ENCODE measurements around the gene HDHD3.
A peak's percentile ranks its signal among the peaks of the same experiment; 100 is the strongest.
"Not testable (repeated sequence)": the region's sequence is repeated elsewhere in the genome, so short reads cannot be mapped to it uniquely, and the experiment has no call there.

The HDHD3 gene

GRCh38 chr9:113365652-113366051, 11.1 kb downstream of the HDHD3 start:
- not testable (repeated sequence) for DNase-seq (ENCODE audit: low read depth, low spot score)

GRCh38 chr9:113364951-113365350, 11.8 kb downstream of the HDHD3 start:
- no peak for DNase-seq (ENCODE audit: low read depth, low spot score)

- no peak for DNase-seq (ENCODE audit: low read depth, low spot score)
Observed at GRCh38 chr9:113363336-113363735, 13.4 kb downstream of the HDHD3 start.

- DNase-seq (ENCODE audit: low read depth, low spot score): no peak
Observed at GRCh38 chr9:113361304-113362018, 15.3 kb downstream of the HDHD3 start.

GRCh38 chr9:113360242-113360842, 16.4 kb downstream of the HDHD3 start:
- no peak for DNase-seq (ENCODE audit: low read depth, low spot score)

GRCh38 chr9:113359385-113359784, 17.4 kb downstream of the HDHD3 start:
- no peak for DNase-seq (ENCODE audit: low read depth, low spot score)

GRCh38 chr9:113356686-113357292, 20.0 kb downstream of the HDHD3 start:
- no peak for DNase-seq (ENCODE audit: low read depth, low spot score)

GRCh38 chr9:113355040-113355596, 21.7 kb downstream of the HDHD3 start:
- no peak for DNase-seq (ENCODE audit: low read depth, low spot score)

- no peak for DNase-seq (ENCODE audit: low read depth, low spot score)
Observed at GRCh38 chr9:113352411-113352810, 24.4 kb downstream of the HDHD3 start.

GRCh38 chr9:113352006-113352405, 24.8 kb downstream of the HDHD3 start:
- no peak for DNase-seq (ENCODE audit: low read depth, low spot score)

- peak; percentile 48 for DNase-seq (ENCODE audit: low read depth, low spot score)
Observed at GRCh38 chr9:113350937-113351336, 25.8 kb downstream of the HDHD3 start.

- peak; percentile 59 for DNase-seq (ENCODE audit: low read depth, low spot score)
Observed at GRCh38 chr9:113350107-113350661, 26.6 kb downstream of the HDHD3 start.

- DNase-seq (ENCODE audit: low read depth, low spot score): peak; percentile 43
Observed at GRCh38 chr9:113349445-113350094, 27.2 kb downstream of the HDHD3 start, which contains the start of gene BSPRY. Gene BSPRY, plus strand, starts transcription at chr9:113349541. Its CDS starts 39 bp downstream, at chr9:113349580.

GRCh38 chr9:113349066-113349444, 27.7 kb downstream of the HDHD3 start:
- peak; percentile 26 for DNase-seq (ENCODE audit: low read depth, low spot score)

GRCh38 chr9:113348437-113348836, 28.3 kb downstream of the HDHD3 start:
- DNase-seq (ENCODE audit: low read depth, low spot score): no peak

GRCh38 chr9:113345671-113346070, 31.1 kb downstream of the HDHD3 start:
- no peak for DNase-seq (ENCODE audit: low read depth, low spot score)

GRCh38 chr9:113345190-113345589, 31.6 kb downstream of the HDHD3 start:
- no peak for DNase-seq (ENCODE audit: low read depth, low spot score)

GRCh38 chr9:113343732-113344231, 33.0 kb downstream of the HDHD3 start:
- no peak for DNase-seq (ENCODE audit: low read depth, low spot score)

- no peak for DNase-seq (ENCODE audit: low read depth, low spot score)
Observed at GRCh38 chr9:113341712-113342410, 34.9 kb downstream of the HDHD3 start.

GRCh38 chr9:113340011-113340699, 36.6 kb downstream of the HDHD3 start, which contains the start of gene WDR31:
Gene WDR31, minus strand, starts transcription at chr9:113340275. Its CDS starts 8,253 bp downstream, at chr9:113332022.
- peak; percentile 92 for DNase-seq (ENCODE audit: low read depth, low spot score)

Data from ELF-1 (cell line).